Stimulated activated CD8-positive, alpha-beta memory T cell treated with anti-CD3 and anti-CD28 coated beads, Interleukin-4, amount 100 ng/mL, for 4 hours (primary cell): ENCODE measurements around the gene SMTN.
"Not testable (repeated sequence)": the region's sequence is repeated elsewhere in the genome, so short reads cannot be mapped to it uniquely, and the experiment has no call there.

Experiments
- DNase-seq, 2 donors: peaks; one replicate each; pipeline ENCODE4 v3.0.0-alpha.2; 2020; ENCODE audit warnings: low read depth in 2 of 2, low spot score in 1 of 2

SMTN gene

DNA sequence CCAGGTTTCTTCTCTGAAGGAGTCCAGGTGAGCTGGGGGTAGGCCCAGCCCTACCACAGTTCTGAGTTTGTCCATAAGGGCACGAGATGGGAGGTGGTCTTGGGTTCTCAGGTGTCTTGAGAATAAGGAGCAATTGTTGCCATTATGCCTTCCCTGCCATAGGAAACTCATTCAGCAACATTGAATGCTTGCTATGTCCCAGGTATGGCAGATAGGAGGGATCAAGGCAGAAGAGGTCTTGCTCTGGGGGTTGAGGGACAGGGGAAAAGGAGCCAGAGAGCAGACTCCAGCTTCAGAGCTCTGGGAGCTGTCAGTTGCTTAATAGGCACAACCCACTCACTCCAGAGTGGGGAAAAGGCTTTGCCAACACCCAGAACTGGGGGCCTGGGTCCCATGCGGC lies 22.0 kb downstream of the SMTN start:
- no peak for DNase-seq

DNA sequence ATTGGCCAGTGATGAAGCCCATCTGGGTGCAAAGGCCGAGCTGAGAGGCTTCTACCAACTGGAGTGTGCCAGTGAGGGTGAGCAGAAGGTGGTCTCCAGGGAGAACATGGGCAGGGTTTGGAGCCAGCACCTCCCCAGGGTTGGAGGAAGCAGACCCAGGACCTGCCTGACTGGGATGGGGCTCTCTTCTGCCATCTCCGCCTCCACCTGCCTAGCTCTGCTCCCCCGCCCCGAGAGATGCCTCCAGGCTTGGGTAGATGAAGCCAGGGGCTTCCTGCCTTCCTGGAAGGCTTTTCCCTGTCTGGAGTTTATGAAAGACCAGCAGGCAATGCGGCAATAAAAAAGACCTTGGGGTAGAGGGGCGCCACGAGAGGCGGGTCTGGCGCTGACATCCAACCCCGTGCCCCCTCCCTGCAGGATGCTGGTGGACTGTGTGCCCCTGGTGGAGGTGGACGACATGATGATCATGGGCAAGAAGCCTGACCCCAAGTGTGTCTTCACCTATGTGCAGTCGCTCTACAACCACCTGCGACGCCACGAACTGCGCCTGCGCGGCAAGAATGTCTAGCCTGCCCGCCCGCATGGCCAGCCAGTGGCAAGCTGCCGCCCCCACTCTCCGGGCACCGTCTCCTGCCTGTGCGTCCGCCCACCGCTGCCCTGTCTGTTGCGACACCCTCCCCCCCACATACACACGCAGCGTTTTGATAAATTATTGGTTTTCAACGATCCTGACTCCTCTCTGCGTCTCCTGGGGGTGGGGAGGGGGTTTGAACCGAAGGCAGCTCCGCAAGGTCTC lies 23.0 kb downstream of the SMTN start:
- no peak for DNase-seq

DNA sequence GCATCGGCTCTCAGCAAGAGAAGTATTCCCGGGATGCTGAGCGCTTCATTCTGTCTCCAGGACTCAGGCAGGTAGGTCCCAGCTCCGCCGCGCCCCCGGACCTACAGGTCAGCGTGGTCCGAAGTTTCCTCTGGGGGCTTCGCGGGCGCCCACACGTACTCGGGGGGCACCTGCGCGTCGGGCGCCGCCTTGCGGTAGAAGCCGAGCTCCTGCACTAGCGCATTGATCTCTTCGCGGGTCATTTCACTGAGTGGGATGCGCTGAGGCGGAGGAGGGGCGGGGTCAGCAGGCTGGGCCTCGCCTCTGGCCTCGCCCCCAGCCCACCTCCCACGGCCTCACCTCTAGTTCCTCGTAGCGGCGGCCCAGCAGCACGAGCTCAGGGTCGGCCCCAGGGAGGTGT lies 23.8 kb downstream of the SMTN start:
- DNase-seq: no peak

DNA sequence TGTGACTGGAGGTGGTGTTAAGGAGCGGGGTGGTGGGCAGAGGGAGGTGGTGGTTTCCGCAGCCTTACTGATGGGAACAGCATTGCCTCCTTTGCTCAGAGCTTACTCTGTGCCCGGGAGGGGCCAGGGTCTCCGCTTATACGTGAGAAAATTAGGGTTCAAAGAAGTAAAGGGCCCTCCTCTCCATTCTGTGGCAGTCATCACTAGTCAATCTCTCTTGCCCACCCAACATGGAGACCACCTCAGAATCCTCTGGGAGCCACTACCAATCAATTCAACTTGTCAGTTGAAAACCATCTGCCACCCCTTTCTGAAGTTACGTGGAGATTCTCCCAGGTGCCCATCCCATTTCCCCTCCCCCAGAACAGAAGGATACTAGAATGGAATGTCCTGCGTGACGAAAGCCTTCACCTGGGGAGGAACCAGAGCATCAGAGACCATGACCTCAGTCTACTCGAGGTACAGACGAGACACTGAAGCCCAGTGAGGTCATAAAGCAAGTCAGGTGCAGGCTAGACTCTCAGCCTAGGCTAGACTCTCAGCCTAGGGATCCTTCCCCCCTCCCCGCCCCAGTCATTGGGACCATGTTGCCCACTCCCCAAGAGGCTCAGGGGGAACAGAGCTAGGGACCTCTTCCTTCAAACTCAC lies 24.3 kb downstream of the SMTN start:
- DNase-seq: no peak

DNA sequence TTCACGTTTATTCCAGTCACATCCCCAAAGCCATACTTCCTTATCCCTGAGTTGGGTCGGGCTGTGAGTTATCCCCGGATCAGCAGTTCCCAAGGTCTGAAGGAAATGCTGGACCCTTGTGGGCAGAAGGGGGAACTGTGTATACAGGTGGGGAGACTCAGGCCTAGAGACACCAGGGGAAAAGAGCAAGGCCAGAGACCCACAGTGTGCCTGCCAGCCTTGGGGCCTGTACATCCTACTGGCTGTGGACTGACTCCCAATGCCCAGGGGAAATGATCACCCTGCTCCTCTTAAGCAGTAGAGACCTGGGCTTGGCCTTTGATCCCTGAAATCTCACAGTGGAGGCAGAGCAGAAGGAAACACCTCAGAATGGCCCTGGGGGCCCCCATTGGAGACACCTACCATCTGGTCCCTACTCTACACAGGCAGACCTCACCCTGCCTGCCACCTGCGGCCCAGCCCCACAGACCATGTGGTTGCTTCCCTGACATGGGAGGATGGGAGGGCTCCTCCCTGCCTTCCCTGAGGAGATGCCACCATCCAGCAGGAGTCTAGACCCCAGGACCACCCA lies 25.0 kb downstream of the SMTN start:
- no peak for DNase-seq

DNA sequence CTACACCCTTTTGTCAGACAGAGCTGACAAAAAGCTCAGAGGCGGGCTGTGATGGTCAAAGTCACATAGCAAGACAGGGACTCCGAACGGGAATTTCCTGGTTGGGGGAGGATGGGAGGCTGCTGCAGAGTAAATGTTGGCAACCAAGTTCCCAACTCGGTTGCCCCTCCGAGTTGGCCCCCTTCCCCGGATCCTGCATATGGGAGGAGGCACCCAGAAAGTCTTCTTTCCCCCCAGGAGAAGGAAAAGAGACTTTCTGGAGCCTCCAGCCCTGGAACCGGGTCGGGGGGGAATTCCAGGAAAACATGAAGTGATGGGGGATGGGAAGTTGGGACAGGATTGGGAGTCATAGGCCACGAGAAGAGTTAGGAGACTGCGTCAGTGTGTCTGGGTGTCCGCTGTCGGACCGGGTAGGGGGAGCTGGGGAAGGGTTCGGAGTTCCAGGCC lies 25.6 kb downstream of the SMTN start:
- DNase-seq: no peak

DNA sequence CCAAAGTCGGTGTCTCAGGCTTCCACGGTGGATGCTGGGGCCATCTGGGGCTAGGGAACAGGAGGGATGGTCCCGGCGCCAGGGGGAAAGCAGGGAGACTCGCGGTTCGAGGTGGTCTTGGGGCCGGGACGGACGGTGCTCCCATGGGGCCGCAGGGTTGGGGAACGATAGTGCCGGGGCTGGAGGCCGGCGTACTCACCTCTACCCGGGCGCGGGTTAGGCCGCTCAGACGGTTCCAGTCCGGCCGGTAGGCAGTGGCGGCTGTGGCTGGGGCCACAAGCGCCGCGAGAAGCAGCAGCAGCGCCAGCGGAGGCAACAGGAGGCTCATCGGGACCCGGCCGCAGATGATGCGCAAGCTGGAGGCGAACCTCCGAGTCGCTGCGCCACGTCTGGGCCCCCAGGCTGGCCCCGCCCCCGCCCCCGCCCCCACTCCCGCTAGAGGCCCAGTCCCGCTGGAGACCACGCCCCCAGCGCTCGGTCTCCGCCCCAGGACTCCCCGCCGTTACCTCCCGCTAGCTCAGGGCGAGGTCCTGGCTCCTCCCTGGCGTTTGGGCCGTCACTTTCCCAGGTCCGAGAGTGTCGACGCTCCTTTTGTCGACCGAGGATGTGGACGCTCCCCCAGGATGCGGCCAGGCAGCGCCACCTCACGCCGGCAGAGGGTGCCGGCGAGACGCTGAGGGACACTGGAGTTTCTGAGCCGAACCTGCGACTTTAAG lies 26.2 kb downstream of the SMTN start, which contains the start of gene SELENOM:
TSS of gene SELENOM (minus strand) at position 391 of the 716 bp plus-strand sequence. CDS start at position 328, 63 bp downstream.
- peak; percentile 60 to 69 for DNase-seq

DNA sequence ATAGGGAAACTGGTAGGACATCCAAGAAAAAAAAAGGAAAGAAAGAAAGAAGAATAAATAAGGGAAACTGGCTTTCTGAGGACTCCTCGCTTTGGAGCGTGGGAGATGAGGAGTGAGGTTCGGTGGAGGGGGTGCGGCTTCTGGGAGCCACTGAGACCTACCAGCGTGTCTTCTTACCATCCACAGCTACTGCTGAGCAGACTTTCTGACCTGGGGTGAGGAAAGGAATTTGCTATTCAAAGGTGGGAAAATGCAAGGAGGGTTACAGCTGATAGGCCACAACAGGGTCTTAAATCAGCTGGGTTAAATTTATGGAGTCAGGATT lies 26.7 kb downstream of the SMTN start:
- no peak for DNase-seq

DNA sequence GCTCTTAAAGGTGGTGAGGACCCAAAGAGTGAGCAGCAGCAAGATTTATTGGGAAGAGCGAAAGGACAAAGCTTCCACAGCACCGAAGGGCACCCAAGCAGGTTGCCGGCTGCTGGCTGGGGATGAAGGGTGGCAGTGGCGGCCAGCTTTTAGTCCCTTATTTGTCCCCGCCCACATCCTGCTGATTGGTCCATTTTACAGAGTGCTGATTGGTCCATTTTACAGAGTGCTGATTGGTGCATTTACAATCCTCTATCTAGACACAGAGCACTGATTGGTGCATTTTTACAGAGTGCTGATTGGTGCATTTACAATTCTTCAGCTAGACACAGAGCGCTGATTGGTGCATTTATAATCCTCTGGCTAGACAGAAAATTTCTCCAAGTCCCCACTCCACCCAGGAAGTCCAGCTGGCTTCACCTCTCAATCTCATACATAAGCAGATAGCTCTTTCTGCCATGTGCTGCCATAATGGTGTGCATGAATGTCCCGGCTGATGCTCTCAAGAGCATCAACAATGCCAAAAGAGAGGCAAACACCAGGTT lies 31.5 kb downstream of the SMTN start:
- not testable (repeated sequence) for DNase-seq

DNA sequence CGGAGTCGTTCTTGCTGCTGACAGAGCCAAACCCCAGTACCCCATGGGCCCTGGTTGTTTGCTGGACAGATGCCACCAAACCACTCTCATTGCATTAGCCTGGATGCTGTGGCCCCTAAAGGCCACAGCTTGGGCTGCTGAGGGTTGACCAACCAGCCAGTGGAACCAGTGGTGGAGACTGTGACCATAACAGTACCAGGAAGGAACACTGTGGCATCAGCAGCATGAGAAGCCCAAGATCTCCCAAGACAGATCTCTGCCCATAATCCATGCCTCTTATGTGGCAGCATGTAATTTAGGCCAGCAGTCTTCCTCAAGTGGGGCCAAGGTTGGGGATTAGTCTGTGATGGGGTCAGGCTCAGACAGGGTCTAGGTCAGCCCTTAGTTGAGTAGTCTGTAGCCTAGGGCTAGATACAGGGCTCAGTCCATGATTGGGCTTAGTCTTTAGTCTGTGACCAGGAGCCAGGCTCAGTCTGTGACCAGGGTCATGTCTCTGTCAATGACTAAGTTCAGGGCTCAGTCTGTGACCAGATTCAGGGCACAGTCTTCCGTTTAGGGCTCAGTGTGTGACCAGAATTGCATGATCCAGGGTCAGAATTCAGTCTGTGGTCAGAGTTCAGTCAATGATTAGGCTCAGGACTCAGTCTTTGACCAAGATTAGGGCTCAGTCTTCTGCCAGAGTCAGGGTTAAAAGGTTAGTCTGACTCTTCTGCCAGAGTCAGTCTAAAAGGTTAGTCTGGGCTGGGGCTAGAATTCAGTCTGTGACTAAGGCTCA lies 37.1 kb downstream of the SMTN start:
- no peak for DNase-seq

DNA sequence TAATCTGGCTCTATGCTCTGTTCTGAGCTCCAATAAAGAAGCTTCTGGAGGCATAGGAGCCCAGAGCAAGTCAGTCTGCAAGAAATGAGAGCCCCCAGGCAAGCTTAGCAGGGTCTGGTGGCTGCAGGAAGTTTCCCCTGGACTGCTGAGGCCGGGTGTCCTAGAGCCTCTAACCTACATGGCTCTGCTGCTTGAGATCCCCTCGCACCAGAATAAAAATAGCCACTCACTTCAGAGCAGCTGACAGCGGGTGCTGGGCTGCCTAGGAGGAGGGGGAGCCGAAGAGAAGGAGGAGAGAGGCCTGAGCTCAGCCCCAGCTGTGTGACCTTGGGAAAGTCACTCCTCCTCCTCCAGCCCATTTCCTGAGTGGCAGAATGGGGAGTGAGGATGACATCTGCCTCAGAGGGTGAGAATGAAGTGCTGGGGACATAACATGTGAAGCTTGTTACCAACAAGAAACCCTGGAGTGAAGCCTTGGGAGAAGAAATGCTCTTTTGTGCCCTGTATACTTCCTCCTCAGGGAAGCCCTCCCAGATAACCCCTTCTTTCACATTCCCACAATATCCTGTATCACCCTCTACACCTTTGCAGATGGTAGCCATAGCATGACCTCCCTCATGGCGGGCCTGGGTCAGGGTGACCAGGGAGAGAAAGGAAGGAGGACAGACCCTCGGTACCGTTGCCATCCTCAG lies 38.1 kb downstream of the SMTN start:
- no peak for DNase-seq

DNA sequence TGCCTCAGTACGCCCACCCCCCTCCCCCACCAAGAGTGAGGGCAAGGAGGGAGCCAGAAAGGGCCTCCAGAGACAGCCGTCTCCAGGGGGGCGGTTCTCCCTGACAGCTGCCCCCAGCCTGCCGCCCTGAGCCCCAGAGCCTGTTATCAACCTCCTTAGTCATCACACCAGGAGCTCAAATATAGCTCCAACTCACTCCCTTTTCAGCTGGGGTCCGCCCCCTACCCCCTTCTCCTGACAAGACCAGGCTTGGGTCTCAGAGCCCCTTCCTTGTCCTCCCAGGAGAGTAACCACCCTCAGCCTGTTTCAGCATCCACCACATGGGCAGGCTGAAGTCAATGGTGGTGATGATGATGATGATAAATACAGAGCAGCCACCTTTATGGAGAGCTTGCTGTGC lies 39.1 kb downstream of the SMTN start:
- no peak for DNase-seq

DNA sequence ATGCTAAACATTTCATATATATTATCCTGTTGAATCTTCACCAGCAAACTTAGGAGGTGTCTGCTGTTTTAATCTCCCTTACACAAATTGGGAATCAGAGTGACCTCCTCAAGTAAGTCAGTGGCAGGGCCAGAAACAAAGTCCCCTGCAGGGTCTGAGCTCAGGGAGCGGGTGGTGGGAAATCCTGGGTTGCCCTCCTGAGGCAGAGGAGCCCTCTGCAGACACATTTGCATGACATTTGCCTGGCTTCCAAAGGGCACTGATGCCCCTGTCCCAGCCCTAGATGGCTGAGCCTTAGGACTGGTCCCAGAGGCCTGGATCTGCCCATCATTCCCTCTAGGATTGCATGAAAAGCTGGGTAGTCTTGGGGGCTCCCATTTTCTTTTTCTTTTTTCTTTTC lies 39.5 kb downstream of the SMTN start:
- no peak for DNase-seq

DNA sequence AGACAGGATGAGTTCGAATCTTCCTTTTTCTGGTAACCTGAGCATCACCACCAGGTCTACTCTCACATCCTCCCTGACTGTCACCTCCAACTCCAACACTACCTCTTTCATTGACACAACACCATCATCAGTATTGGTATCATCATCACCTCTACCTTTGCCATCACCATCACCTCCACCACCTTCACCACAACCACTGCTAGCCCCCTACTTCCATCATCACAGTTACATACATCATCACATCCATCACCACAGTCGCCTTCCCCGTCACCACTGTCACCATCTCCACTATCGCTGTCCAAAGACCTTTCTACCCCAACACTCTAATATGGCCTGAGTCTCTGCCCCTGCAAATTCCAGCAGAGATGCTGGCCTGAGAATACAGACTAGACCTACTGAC lies 40.3 kb downstream of the SMTN start:
- DNase-seq: no peak

DNA sequence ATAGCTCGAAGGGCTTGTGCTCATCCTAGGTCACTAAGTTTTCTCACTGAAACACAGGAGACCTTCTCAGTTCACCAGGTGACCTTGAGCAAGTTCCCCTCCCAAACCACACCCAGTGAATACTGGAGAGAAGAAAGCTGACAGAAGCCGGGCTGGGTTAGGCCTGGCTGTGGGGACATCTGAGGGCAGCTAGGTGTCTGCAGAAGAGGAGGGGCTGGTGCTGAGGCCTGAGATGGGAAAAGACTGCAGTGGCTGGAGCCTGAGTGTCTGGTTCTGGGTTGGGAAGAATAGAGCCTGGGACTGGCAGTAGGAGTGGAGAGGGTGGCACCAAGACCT lies 41.0 kb downstream of the SMTN start:
- no peak for DNase-seq

DNA sequence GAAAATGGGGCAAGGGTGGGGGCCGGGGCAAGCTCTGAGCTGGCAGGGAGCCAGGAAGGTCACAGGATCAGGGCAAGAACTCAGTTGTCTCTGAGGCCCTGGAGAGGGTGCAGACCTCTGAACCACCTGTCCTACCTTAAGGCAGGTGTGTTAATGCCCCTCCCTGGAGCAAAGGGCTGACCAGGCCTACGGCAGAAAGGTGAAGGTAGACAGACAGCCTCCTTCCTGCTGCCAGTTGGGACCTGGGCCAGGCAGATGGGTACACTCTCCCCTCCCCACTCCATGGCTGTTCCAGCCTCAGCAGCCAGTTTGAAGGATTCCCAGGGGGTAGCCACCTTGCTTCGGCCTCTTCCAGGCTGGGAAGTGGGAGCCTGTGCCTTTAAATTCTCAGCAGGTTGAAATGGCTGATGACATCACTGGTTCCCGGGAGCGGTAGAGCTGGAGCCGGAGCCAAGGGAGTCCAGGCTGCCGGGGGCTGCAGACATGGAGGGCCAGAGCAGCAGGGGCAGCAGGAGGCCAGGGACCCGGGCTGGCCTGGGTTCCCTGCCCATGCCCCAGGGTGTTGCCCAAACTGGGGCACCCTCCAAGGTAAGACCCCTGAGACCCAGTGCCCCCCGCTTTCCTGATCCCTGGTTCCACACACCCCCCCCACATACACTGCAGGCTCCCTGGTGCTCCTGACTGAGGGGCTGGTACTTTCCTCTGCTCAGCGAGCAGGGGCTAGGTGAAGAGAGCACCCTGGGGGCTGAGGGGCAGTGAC lies 41.6 kb downstream of the SMTN start, which contains the start of gene INPP5J:
TSS of gene INPP5J (plus strand) at position 435 of the 760 bp plus-strand sequence. CDS start at position 484, 49 bp downstream.
- DNase-seq: no peak

DNA sequence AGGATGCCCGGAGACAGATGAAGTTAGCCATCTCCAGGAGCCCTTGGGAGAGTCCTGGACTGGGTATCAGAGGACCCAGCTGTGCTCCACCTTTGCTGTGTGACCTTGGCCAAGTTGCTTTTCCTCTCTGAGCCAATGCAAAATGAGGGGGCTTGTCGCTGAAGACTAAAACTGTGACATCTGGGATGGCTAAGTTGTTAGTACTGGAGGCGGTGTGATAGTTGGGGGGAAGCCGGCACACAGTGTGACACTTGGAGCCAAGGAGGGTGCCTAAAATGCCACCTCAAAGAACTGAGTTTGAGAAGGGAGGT lies 42.1 kb downstream of the SMTN start:
- DNase-seq: no peak

DNA sequence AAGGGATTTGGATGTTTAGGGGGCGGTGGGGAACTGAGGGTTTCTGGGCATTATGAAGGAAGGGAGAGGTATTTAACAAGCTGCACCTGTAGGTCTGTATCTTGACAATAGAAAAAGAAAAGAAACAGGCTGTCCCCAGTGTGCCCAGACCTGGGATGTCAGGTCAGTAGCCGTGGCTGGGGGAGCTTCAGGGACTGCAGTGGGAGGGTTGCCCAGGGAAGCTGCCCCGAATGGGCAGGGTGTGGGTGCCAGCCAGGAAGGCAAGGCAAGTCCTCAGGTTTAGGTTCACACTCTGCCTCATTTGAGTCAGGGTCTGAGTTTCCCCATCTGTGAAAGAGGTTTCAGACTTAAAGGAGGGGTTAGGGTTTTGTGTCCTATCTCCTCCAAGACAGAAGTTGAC lies 43.2 kb downstream of the SMTN start:
- no peak for DNase-seq

DNA sequence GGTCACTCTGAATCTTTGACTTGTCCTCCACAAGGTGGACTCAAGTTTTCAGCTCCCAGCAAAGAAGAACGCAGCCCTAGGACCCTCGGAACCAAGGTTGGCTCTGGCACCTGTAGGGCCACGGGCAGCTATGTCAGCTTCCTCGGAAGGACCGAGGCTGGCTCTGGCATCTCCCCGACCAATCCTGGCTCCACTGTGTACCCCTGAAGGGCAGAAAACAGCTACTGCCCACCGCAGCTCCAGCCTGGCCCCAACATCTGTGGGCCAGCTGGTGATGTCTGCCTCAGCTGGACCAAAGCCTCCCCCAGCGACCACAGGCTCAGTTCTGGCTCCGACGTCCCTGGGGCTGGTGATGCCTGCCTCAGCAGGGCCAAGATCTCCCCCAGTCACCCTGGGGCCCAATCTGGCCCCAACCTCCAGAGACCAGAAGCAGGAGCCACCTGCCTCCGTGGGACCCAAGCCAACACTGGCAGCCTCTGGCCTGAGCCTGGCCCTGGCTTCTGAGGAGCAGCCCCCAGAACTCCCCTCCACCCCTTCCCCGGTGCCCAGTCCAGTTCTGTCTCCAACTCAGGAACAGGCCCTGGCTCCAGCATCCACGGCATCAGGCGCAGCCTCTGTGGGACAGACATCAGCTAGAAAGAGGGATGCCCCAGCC lies 43.8 kb downstream of the SMTN start:
- DNase-seq: no peak
